HEK293 (cell line): Measurements from ENCODE around the gene KLHL11.
A peak's percentile ranks its signal among the peaks of the same experiment; 100 is the strongest.

ENCODE experiments used
- CTCF ChIP-seq: fragments of 450-650 bp; formaldehyde crosslinking; IDR thresholded peaks from 2 replicates; pipeline ENCODE4 v1.5.1; 2016; ENCODE audit warnings: missing biosample characterization, missing genetic modification characterization
- ZNF23 ChIP-seq: fragments of 450-650 bp; formaldehyde crosslinking; IDR thresholded peaks from 2 replicates; pipeline ENCODE4 v1.5.1; 2016; ENCODE audit warnings: missing biosample characterization, missing genetic modification characterization, borderline replicate concordance
- ZNF416 ChIP-seq: fragments of 450-650 bp; formaldehyde crosslinking; IDR thresholded peaks from 2 replicates; pipeline ENCODE4 v1.5.1; 2016; ENCODE audit warnings: missing biosample characterization, missing genetic modification characterization
- ZNF624 ChIP-seq: fragments of 450-650 bp; formaldehyde crosslinking; IDR thresholded peaks from 2 replicates; pipeline ENCODE4 v1.5.1; 2017; ENCODE audit warnings: missing biosample characterization, missing genetic modification characterization
- TF ChIP-seq, protein P1 (sequence below): fragments of 450-650 bp; IDR thresholded peaks from 2 replicates; pipeline ENCODE4 v1.5.1; 2018; ENCODE audit warnings: missing biosample characterization, mild to moderate bottlenecking, missing genetic modification characterization

GRCh38 chr17:41848788-41849187 lies 16.4 kb downstream of the KLHL11 start:
- TF ChIP-seq ZNF23 (tag by site-specific recombination) (no peak), CTCF (no peak), ZNF416 (no peak), ZNF624 (tag by site-specific recombination) (no peak)
- TF ChIP-seq, protein P1, sequence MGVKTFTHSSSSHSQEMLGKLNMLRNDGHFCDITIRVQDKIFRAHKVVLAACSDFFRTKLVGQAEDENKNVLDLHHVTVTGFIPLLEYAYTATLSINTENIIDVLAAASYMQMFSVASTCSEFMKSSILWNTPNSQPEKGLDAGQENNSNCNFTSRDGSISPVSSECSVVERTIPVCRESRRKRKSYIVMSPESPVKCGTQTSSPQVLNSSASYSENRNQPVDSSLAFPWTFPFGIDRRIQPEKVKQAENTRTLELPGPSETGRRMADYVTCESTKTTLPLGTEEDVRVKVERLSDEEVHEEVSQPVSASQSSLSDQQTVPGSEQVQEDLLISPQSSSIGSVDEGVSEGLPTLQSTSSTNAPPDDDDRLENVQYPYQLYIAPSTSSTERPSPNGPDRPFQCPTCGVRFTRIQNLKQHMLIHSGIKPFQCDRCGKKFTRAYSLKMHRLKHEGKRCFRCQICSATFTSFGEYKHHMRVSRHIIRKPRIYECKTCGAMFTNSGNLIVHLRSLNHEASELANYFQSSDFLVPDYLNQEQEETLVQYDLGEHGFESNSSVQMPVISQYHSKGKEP (tag by site-specific recombination), result 0 out of 2 replicates have a peak, but pooled peaks have one; percentile 2
